Esophagus muscularis mucosa (tissue), 3 donors: ENCODE results near the gene CYBC1.

Experiments
- POLR2A ChIP-seq: fragments of 450-650 bp; IDR thresholded peaks from one replicate; pipeline ENCODE4 v1.6.1; 2017; ENCODE audit warnings: antibody characterized with exemption, moderate library complexity, mild to moderate bottlenecking, low read depth
- TF ChIP-seq, protein P1 (sequence below), 3 experiments: fragments of 200-600 bp in 2 of 3; fragments of 450-650 bp in 1 of 3; sonication (generic) in 2 of 3; IDR thresholded peaks; one replicate each; pipeline ENCODE4 v1.5.1; 2017 to 2019; ENCODE audit warnings: antibody characterized with exemption in 3 of 3, mild to moderate bottlenecking in 2 of 3, moderate library complexity in 1 of 3

- TF ChIP-seq POLR2A: no peak
- TF ChIP-seq, protein P1, sequence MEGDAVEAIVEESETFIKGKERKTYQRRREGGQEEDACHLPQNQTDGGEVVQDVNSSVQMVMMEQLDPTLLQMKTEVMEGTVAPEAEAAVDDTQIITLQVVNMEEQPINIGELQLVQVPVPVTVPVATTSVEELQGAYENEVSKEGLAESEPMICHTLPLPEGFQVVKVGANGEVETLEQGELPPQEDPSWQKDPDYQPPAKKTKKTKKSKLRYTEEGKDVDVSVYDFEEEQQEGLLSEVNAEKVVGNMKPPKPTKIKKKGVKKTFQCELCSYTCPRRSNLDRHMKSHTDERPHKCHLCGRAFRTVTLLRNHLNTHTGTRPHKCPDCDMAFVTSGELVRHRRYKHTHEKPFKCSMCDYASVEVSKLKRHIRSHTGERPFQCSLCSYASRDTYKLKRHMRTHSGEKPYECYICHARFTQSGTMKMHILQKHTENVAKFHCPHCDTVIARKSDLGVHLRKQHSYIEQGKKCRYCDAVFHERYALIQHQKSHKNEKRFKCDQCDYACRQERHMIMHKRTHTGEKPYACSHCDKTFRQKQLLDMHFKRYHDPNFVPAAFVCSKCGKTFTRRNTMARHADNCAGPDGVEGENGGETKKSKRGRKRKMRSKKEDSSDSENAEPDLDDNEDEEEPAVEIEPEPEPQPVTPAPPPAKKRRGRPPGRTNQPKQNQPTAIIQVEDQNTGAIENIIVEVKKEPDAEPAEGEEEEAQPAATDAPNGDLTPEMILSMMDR (IDR thresholded peaks at IDR 0.05): no peak
These were observed 37.7 kb downstream of the CYBC1 start for GRCh38 chr17:82412535-82413520.
